Endothelial cell (in vitro differentiated cells): ENCODE measurements around the gene TXNDC2. TPM values are rescaled to one million over a fixed set of nuclear protein-coding genes. Genes with fewer than 3 reads are reported as not detected.

ENCODE experiments used
- DNase-seq: peaks from one replicate; pipeline ENCODE4 v3.0.0; 2021; ENCODE audit warnings: low spot score
- H3K27ac Mint-ChIP-seq: one replicate; pipeline ENCODE4 v1.8.0; 2021; ENCODE audit warnings: mixed read lengths, inconsistent platforms; ENCODE audit not compliant: unreplicated experiment
- H3K27me3 Mint-ChIP-seq: one replicate; pipeline ENCODE4 v1.8.0; 2021; ENCODE audit warnings: mild to moderate bottlenecking, moderate library complexity, mixed read lengths, inconsistent platforms; ENCODE audit not compliant: unreplicated experiment
- H3K36me3 Mint-ChIP-seq: one replicate; pipeline ENCODE4 v1.8.0; 2021; ENCODE audit warnings: mild to moderate bottlenecking, low read depth, mixed read lengths, inconsistent platforms; ENCODE audit not compliant: unreplicated experiment
- H3K4me1 Mint-ChIP-seq: one replicate; pipeline ENCODE4 v1.8.0; 2021; ENCODE audit warnings: mild to moderate bottlenecking, mixed read lengths, inconsistent platforms; ENCODE audit not compliant: unreplicated experiment
- H3K4me3 Mint-ChIP-seq: one replicate; pipeline ENCODE4 v1.8.0; 2021; ENCODE audit warnings: mild to moderate bottlenecking, mixed read lengths, inconsistent platforms; ENCODE audit not compliant: unreplicated experiment
- H3K9me3 Mint-ChIP-seq: one replicate; pipeline ENCODE4 v1.8.0; 2021; ENCODE audit warnings: mixed read lengths, inconsistent platforms; ENCODE audit not compliant: unreplicated experiment
- CTCF ChIP-seq: fragments of 200-600 bp; sonication (generic); IDR thresholded peaks from one replicate; pipeline ENCODE4 v1.5.0; 2021; ENCODE audit warnings: antibody characterized with exemption; ENCODE audit not compliant: unreplicated experiment
- total RNA-seq: library from RNA; stranded (reverse); fragmentation: NEBNext Ultra II Directional; extraction: Animal tissue kit (Norgen Biotek cat#: 25700); gene quantifications from one replicate; pipeline ENCODE4 v1.2.1, GENCODE V29; 2021; ENCODE audit not compliant: unreplicated experiment

TXNDC2 gene
- total RNA-seq, 1 donor from 2014 or later = not detected

- no peak overlapping the region for H3K4me3 Mint-ChIP-seq
- DNase-seq = no peak
- H3K36me3 Mint-ChIP-seq = peaks cover 18% of the 10 kb centered on the region
- peaks cover 18% of the 10 kb centered on the region for H3K4me1 Mint-ChIP-seq
- no peak for TF ChIP-seq CTCF
- no peaks in the 10 kb centered on the region for H3K9me3 Mint-ChIP-seq
- peak overlapping the region; percentile 72 for H3K27ac Mint-ChIP-seq
- no peaks in the 10 kb centered on the region for H3K27me3 Mint-ChIP-seq
Observed at GRCh38 chr18:9841752-9842151, 44.0 kb upstream of the TXNDC2 start.

DNA sequence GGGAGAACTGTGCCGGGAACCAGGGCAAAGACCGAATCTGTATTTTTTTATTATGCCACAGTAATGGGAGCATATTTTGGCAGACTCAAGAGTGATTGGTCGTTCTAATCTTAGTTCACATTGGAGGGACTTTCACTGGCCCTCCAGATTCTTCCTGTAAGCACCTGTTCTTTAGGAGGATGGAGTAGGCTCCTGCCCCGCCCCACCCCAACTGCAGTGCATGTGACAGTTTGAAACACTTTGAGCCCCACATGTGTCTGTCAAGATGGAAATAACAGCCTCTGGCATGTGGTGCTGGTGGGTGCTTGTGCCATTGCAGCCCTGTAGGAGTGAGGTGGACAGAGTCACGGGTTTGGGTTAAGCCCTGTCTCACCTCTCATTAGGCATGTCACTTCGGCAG is 43.3 kb upstream of the TXNDC2 start:
- Mint-ChIP-seq H3K4me3 (no peak overlapping the region), H3K27me3 (no peaks in the 10 kb centered on the region), H3K36me3 (peaks cover 21% of the 10 kb centered on the region), H3K4me1 (peaks cover 18% of the 10 kb centered on the region), H3K9me3 (no peaks in the 10 kb centered on the region), H3K27ac (no peak overlapping the region)
- DNase-seq = no peak
- no peak for TF ChIP-seq CTCF

DNA sequence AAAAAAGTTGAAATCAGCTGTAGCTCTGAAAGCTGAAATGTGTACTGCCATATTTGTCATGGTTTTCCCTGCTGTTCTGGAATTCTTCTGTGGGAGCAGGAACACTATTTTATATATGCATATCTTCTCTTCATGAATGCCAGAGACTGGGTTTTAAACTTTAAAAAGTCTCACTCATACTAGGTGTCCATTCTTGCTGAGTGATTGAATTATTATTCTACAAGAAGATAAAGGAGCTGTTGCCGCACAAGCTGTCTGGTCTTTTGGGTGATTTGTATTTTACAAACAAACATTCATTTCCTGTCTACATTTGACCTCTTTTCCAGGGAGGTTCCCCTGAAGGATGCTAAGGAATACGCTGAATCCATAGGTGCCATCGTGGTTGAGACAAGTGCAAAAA is 40.5 kb upstream of the TXNDC2 start:
- peaks cover 24% of the 10 kb centered on the region for H3K4me1 Mint-ChIP-seq
- H3K4me3 Mint-ChIP-seq = no peak overlapping the region
- no peaks in the 10 kb centered on the region for H3K9me3 Mint-ChIP-seq
- DNase-seq = no peak
- no peak for TF ChIP-seq CTCF
- H3K27ac Mint-ChIP-seq = no peak overlapping the region
- H3K36me3 Mint-ChIP-seq = peaks cover 27% of the 10 kb centered on the region
- peaks cover 4% of the 10 kb centered on the region for H3K27me3 Mint-ChIP-seq

GRCh38 chr18:9846162-9846925 is 39.4 kb upstream of the TXNDC2 start:
- H3K36me3 Mint-ChIP-seq = peaks cover 27% of the 10 kb centered on the region
- peaks cover 25% of the 10 kb centered on the region for H3K4me1 Mint-ChIP-seq
- no peak overlapping the region for H3K4me3 Mint-ChIP-seq
- no peak overlapping the region for H3K27ac Mint-ChIP-seq
- no peaks in the 10 kb centered on the region for H3K9me3 Mint-ChIP-seq
- peaks cover 4% of the 10 kb centered on the region for H3K27me3 Mint-ChIP-seq
- no peak for TF ChIP-seq CTCF
- no peak for DNase-seq

DNA sequence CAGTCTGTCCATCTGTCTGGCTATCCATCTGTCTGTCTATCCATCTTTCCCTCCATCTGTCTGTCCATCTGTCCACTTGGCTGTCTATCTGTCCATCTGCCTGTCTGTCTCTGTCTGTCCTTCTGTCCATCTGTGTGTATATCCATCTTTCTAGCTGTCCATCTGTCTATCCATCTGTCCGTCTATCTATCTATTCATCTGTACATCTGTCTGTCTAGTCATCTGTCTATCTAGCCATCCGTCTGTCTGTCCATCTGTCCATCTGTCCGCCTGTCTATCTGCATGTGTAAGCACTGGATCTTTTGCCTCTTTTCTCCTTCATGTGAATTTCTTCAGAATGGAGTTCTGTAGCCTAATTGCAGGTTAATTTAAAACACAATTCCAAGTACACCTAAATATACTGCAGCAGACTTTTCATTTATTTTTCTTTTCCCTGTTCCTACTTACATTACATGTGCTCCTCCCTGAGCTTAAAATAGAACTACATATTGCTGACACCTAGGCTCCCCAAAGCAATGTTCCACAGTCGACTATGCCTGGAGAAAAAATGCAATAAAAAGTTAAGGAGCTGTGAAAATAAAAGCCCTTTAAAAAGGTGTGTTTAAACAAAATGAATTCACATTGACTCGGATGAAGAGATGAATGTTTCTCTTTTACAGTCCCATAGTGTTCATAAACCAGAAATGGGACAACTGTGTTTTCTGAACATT is 37.4 kb upstream of the TXNDC2 start:
- peaks cover 5% of the 10 kb centered on the region for H3K27me3 Mint-ChIP-seq
- peak overlapping the region; percentile 17 for H3K4me3 Mint-ChIP-seq
- peak overlapping the region; percentile 10 for H3K27ac Mint-ChIP-seq
- no peaks in the 10 kb centered on the region for H3K9me3 Mint-ChIP-seq
- no peak for DNase-seq
- peaks cover 23% of the 10 kb centered on the region for H3K36me3 Mint-ChIP-seq
- H3K4me1 Mint-ChIP-seq = peaks cover 25% of the 10 kb centered on the region
- TF ChIP-seq CTCF = no peak
